ENCODE measurements around the gene RXRA. TPM values are rescaled to one million over a fixed set of nuclear protein-coding genes. Genes with fewer than 3 reads are reported as not detected.

The RXRA gene
- total and polyA plus RNA-seq, 2 of the 13 experiments (the other 11 are each of a cell fraction or from before 2014, with no cell fraction given): 18.9 to 29.2 TPM

DNA sequence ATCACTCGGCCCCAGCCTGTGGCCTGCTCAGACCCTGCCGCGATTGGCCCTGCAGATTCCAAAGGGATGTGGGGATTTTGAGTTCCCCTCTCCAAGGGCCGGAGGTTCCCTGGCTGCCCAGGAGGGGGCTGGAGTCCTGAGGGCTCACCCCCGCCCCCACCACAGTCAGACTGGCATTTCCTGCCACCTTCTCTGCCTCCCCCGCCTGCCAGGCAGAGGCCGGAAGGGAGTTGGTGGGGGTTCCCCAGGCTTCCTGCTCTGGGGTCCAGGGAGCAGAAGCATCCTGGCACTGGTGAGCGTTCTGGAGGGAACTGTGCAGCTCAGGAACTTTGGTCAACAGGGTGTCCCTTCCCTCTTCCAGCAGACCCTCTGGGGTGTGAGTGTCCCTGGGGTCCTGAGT lies 70.6 kb downstream of the RXRA start:
- Histone ChIP-seq H3K27me3 (ENCODE audit: control insufficient read depth in 1 of 2, insufficient read depth in 2 of 2, low read length in 2 of 2) (no peaks in the 10 kb centered on the region), H4K20me1 (ENCODE audit: insufficient read depth, low read length) (peaks cover 73% of the 10 kb centered on the region), H3K4me1 (ENCODE audit: insufficient read depth, low read length) (no peaks in the 10 kb centered on the region), H3K9me3 (ENCODE audit: low read length) (peaks cover 10% of the 10 kb centered on the region), H3K79me2 (ENCODE audit: insufficient read depth, low read length) (peaks cover 48% of the 10 kb centered on the region), H2AFZ (ENCODE audit: low read length) (no peak overlapping the region), H3K27ac (ENCODE audit: extremely low read length, insufficient read depth, low read length) (no peak overlapping the region), H3K4me2 (ENCODE audit: low read depth, low read length) (no peak overlapping the region), H3K9ac (ENCODE audit: insufficient read depth, low read depth, low read length) (no peak overlapping the region), H3K4me3 (replicated peaks in 1 of 3; ENCODE audit: insufficient read depth in 1 of 3, low read depth in 2 of 3, low read length in 3 of 3) (no peak overlapping the region), H3K36me3 (replicated peaks in 1 of 2; ENCODE audit: control insufficient read depth in 1 of 2, insufficient read depth in 2 of 2, low read length in 2 of 2) (peaks cover 0 to 3% of the 10 kb centered on the region in 2 experiments; a peak in 2 of 5 replicates)
- DNase-seq (ENCODE audit: low spot score) (no peak), ATAC-seq (no peak), FAIRE-seq (no peak)
- no peak for TF ChIP-seq XBP1 (CRISPR knock-in tag; IDR thresholded peaks at IDR 0.05)
- TF ChIP-seq, protein P1, sequence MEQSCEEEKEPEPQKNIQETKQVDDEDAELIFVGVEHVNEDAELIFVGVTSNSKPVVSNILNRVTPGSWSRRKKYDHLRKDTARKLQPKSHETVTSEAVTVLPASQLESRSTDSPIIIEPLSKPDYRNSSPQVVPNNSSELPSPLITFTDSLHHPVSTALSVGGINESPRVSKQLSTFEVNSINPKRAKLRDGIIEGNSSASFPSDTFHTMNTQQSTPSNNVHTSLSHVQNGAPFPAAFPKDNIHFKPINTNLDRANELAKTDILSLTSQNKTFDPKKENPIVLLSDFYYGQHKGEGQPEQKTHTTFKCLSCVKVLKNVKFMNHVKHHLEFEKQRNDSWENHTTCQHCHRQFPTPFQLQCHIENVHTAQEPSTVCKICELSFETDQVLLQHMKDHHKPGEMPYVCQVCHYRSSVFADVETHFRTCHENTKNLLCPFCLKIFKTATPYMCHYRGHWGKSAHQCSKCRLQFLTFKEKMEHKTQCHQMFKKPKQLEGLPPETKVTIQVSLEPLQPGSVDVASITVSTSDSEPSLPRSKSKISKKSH (CRISPR knock-in tag; IDR thresholded peaks at IDR 0.05; ENCODE audit: borderline replicate concordance): no peak
- ChIA-PET CTCF (ENCODE audit: low intra/inter-chr PET ratio, low total read pairs) (no interaction called here), POLR2A (interaction anchor here (1.5 kb wide), 1 partner anchor 12 kb away, joined by 3 read pairs; no protein-coding TSS in a partner anchor)
- 87% methylated on average over 4 of the region's 8 CpGs for WGBS (ENCODE audit: low lambda C conversion rate)
- in situ Hi-C loops (cut with HindIII; ENCODE audit: extremely low pct_ligation_motif_present, low pct_unique_long_range_greater_than_20kb) (no loop called here), intact Hi-C loops (cut with micrococcal nuclease; ENCODE audit: unreplicated experiment) (no loop called here)
- no TSS peak for BruUV-seq (replicated peaks)

DNA sequence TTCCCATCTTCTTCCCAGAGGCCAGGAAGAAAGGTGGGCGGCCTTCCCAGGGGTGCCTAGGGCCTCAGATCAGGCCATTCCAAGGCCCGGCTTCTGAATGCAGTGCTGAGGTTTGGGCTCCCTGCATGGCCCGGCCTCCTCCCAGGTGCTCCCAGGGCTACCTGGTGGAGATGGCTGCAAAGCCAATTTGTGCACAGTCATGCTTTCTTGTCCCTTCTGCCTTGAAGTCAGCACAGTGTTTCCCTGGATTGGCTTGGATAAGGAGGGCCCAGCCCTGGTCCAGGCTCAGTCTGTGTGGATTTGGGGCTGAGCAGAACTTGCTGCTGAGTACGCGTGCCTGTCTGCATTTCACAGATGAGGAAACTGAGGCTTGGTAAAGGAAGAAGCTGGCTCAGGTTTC lies 72.5 kb downstream of the RXRA start:
- TF ChIP-seq ZKSCAN8 (CRISPR knock-in tag; IDR thresholded peaks at IDR 0.05; ENCODE audit: borderline replicate concordance) (no peak), MAFK (conservative IDR thresholded peaks at IDR 0.05 in 1 of 2, IDR thresholded peaks at IDR 0.05 in 1 of 2; ENCODE audit: low read length in 2 of 2) (peak; percentile 39 to 51), SRSF9 (IDR thresholded peaks at IDR 0.05; ENCODE audit: borderline replicate concordance, insufficient read depth, low read depth, low read length, poor library complexity, severe bottlenecking) (no peak), NFE2L2 (IDR thresholded peaks at IDR 0.05; ENCODE audit: low read length) (peak; percentile 73), HES4 (CRISPR knock-in tag; IDR thresholded peaks at IDR 0.05; ENCODE audit: borderline replicate concordance) (no peak)
- POLR2A ChIA-PET: interaction anchor here (0.6 kb wide), 1 partner anchor 26 kb away, joined by 3 read pairs; no protein-coding TSS in a partner anchor
- Histone ChIP-seq H3K9ac (ENCODE audit: insufficient read depth, low read depth, low read length) (no peak overlapping the region), H3K36me3 (replicated peaks in 1 of 2; ENCODE audit: control insufficient read depth in 1 of 2, insufficient read depth in 2 of 2, low read length in 2 of 2) (peaks cover 5 to 20% of the 10 kb centered on the region in 2 experiments; a peak in 3 of 5 replicates), H3K4me1 (ENCODE audit: insufficient read depth, low read length) (no peaks in the 10 kb centered on the region), H3K79me2 (ENCODE audit: insufficient read depth, low read length) (peaks cover 35% of the 10 kb centered on the region), H2AFZ (ENCODE audit: low read length) (no peak overlapping the region), H3K4me3 (replicated peaks in 1 of 3; ENCODE audit: insufficient read depth in 1 of 3, low read depth in 2 of 3, low read length in 3 of 3) (no peak overlapping the region), H4K20me1 (ENCODE audit: insufficient read depth, low read length) (peaks cover 62% of the 10 kb centered on the region), H3K27ac (ENCODE audit: extremely low read length, insufficient read depth, low read length) (no peak overlapping the region), H3K4me2 (ENCODE audit: low read depth, low read length) (no peak overlapping the region), H3K27me3 (ENCODE audit: control insufficient read depth in 1 of 2, insufficient read depth in 2 of 2, low read length in 2 of 2) (no peaks in the 10 kb centered on the region), H3K9me3 (ENCODE audit: low read length) (peaks cover 10% of the 10 kb centered on the region)
- ATAC-seq (no peak), DNase-seq (ENCODE audit: low spot score) (no peak), FAIRE-seq (no peak)
- no CpG with 5 or more reads among the region's 5 CpGs for WGBS (ENCODE audit: low lambda C conversion rate)
- CTCF ChIA-PET (ENCODE audit: low intra/inter-chr PET ratio, low total read pairs): interaction anchor here (0.7 kb wide), 1 partner anchor 44 kb away, joined by 3 read pairs; no protein-coding TSS in a partner anchor
- in situ Hi-C loops (cut with HindIII; ENCODE audit: extremely low pct_ligation_motif_present, low pct_unique_long_range_greater_than_20kb): no loop called here
- intact Hi-C loops (cut with micrococcal nuclease; ENCODE audit: unreplicated experiment): no loop called here
- no TSS peak for BruUV-seq (replicated peaks)
